ENCODE data around the gene TRIM49B.
"Not testable (repeated sequence)": the region's sequence is repeated elsewhere in the genome, so short reads cannot be mapped to it uniquely, and the experiment has no call there.

The TRIM49B gene, protein sequence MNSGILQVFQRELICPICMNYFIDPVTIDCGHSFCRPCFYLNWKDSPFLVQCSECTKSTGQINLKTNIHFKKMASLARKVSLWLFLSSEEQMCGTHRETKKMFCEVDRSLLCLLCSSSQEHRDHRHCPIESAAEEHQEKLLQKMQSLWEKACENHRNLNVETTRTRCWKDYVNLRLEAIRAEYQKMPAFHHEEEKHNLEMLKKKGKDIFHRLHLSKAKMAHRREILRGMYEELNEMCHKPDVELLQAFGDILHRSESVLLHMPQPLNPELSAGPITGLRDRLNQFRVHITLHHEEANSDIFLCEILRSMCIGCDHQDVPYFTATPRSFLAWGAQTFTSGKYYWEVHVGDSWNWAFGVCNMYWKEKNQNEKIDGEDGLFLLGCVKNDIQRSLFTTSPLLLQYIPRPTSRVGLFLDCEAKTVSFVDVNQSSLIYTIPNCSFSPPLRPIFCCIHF

DNA sequence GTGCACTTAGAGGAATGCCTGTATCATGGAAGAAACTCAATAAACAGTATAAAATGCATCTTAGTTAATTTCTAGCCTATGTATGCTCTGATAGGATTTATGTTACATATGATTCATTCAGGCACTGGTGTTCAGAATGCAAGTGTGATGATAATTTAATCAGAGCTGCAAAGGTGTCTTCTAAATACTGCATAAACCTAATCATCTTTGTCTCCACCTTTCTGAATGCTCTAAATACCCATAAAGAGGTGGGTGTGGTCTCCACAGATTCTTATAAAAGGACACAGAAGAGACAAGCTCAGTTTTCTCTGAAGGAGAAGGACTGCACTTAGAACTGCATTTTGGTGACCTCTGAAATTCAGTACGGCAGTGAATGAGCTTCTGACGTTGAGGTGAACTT, at the start of gene TRIM49B:
Gene TRIM49B (plus strand): TSS at position 301 of the 400 bp plus-strand sequence. CDS start 2,777 bp downstream, outside the sequence.
- H3K4me3 ChIP-seq (replicated peaks in 1 of 2; ENCODE audit: low read depth in 2 of 2, low read length in 2 of 2); DNase-seq (ENCODE audit: low read depth in 2 of 2): not testable (repeated sequence)

- not testable (repeated sequence) for H3K4me3 ChIP-seq (replicated peaks in 1 of 2; ENCODE audit: low read depth in 2 of 2, low read length in 2 of 2); DNase-seq (ENCODE audit: low read depth in 2 of 2)
Measured at GRCh38 chr11:48983785-48984184, 44.8 kb upstream of the TRIM49B start, which contains the start of gene TRIM51G. Gene TRIM51G, minus strand, starts transcription at chr11:48983885. Its CDS starts 2,190 bp downstream, at chr11:48981695.

DNA sequence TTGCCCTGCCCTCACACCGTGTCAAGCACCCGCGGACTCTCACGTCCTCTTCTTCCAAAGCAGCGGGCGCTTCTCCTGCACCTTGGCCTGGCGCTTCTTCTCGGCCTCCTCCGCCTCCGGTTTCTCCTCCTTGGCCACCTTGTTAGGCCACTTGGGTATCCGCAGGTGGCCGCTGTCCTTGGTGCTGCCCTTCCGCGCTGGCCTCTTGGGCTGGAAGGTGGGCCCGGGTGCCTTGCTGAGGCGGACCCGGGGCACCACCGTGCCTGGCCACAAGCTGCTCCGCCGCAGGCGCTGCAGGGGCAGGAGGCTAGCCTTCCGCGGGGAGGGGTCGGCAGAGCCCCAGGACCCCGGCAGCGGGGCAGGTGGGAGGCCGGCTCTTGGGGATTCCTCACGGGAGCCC, 19.6 kb downstream of the TRIM49B start:
- H3K4me3 ChIP-seq (replicated peaks in 1 of 2; ENCODE audit: low read depth in 2 of 2, low read length in 2 of 2); DNase-seq (ENCODE audit: low read depth in 2 of 2): not testable (repeated sequence)

GRCh38 chr11:49049821-49050220, 21.2 kb downstream of the TRIM49B start:
- H3K4me3 ChIP-seq (replicated peaks in 1 of 2; ENCODE audit: low read depth in 2 of 2, low read length in 2 of 2); DNase-seq (ENCODE audit: low read depth in 2 of 2): not testable (repeated sequence)

- H3K4me3 ChIP-seq (replicated peaks in 1 of 2; ENCODE audit: low read depth in 2 of 2, low read length in 2 of 2); DNase-seq (ENCODE audit: low read depth in 2 of 2): not testable (repeated sequence)
Measured at GRCh38 chr11:49059012-49059411, 30.4 kb downstream of the TRIM49B start, which contains the start of gene TRIM64C. Gene TRIM64C, minus strand, starts transcription at chr11:49059112. Its CDS starts 0 bp downstream, at chr11:49059112.

GRCh38 chr11:49069897-49070296, 41.3 kb downstream of the TRIM49B start:
- not testable (repeated sequence) for DNase-seq (ENCODE audit: low read depth in 2 of 2)

More at GRCh38 chr11:49069897-49070296, 41.3 kb downstream of the TRIM49B start:
- H3K4me3 ChIP-seq (replicated peaks in 1 of 2; ENCODE audit: low read depth in 2 of 2, low read length in 2 of 2) = not testable (repeated sequence)

Data from cardiac fibroblast (primary cell).